GM18909 (cell line): ENCODE measurements around the gene SCOC.

Experiments used
- ATAC-seq: cut with Tn5 transposase; IDR thresholded peaks from one replicate; pipeline ENCODE4 v1.9.1; 2021; ENCODE audit warnings: mild to moderate bottlenecking; ENCODE audit not compliant: unreplicated experiment, poor library complexity

SCOC gene

DNA sequence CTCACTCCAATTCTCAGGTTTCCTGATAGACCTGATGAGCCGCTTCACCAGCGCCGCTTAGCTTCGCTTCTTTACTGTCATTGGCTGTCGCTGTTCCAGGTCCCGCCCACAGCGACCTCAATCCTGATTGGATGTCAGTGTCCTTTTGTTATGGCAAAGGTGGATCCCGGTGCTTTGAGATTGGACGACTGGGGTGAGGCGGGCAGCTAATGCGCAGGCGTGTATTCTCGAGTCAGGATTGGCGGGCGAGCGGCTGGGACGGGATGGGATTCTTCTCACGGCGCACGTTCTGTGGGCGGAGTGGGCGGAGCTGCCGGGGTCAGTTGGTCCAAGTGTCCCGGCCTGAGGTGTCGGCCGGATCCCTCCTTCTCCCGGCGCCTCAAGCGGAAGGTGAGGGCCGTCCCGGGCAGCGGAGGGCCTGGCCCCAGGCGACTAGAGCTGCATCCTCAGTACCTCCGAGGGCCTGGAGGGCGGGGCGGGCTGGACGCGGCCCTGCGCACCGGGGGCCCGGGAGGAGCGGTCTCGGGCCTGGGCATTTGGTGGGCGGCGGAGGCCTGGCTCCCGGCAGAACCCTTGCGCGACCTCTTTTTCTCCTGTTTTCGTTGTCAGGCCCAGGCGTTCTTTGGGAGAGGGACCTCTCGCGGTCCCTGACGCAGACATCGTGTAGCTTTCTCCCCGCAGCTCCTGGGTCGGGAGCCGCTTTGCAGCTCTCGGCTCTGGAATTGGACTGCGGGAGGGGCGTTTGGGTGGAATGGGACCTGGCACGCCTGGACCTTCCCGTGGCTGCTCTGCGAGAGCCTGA is at the start of gene SCOC:
SCOC (plus strand) TSS at position 319 of the 802 bp plus-strand sequence. CDS start 5,525 bp downstream, outside the sequence.
- peak; percentile 97 for ATAC-seq

DNA sequence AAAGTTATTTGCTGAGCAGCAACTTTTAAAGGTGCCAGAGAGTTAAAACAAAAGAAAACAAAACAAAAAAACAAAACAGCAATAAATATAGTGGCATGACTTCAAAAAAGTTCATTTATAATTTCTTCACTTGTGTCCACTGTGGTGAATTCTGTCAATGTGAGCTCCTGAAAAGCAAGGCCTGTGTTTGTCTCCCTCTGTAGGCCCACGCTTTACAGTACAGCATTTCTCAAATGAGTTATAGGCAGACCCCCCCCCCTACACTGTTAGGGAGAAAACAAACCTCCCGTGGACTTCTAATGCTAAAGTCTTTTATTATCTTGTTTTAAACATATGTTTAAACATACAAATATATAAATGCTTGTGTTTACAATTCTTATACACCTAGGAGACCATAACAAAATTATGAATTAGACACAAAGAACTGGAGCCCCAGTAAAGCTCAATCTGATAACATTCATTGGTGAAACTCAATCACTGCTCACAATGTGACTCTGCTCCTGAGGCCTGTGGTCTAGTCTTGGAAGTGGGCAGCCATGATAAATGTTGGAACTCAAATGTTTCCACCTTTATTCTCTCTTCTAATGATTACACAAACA is 47.0 kb upstream of the SCOC start:
- no peak for ATAC-seq

- no peak for ATAC-seq
Measured at GRCh38 chr4:140330311-140330900, 43.0 kb upstream of the SCOC start.

GRCh38 chr4:140331245-140331644 is 42.2 kb upstream of the SCOC start:
- no peak for ATAC-seq

DNA sequence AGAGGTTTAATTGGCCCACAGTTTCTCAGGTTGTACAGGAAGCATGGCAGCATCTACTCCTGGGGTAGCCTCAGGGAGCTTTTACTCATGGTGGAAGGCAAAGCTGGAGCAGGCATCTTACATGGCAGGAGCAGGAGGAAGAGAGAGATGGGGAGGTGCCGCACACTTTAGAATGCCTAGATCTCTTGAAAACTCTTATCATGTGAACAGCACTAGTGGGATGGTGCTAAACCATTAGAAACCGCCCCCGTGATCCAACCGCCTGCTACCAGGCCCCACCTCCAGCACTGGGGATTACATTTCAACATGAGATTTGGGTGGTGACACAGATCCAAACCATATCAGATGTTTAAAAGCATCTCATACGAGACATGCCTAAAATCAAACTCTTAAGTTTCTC is 41.6 kb upstream of the SCOC start:
- no peak for ATAC-seq

DNA sequence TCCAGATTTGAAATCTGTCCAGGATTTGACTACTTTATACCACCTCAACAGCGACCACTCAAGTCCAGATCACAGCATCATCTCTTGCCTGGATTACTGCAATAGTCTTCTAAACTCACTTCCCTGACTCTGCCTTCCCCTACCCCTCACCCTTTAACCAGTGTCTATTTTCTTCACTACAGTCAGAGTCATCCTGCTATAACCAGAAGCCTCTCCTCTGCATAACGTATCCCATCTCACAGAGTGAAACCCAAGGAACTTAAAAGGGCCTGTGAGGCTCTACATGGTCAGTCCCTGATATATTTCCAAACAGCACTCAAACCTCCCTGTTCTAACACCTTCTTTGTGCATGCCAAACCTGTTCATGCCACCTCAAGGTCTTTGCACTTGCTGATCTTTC is 40.7 kb upstream of the SCOC start:
- no peak for ATAC-seq

DNA sequence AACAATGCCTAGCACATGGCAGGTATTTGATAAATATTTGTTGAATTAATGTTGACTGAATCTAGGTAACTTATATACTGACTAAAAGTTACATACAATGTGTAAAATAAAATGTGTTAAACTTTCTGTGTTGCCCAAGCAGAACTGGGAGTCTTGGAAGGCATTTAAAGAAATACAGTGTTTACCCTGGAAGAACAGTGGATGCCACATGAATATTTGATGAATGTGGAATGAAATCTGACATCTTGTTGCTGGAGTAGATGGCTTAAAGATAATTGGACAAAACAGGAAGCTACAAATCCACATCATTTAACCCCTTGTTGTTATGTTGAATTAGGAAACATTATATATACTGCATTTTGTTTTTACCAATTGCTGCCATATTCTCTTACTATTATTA is 39.9 kb upstream of the SCOC start:
- ATAC-seq: no peak

GRCh38 chr4:140335076-140335475 is 38.4 kb upstream of the SCOC start:
- no peak for ATAC-seq

DNA sequence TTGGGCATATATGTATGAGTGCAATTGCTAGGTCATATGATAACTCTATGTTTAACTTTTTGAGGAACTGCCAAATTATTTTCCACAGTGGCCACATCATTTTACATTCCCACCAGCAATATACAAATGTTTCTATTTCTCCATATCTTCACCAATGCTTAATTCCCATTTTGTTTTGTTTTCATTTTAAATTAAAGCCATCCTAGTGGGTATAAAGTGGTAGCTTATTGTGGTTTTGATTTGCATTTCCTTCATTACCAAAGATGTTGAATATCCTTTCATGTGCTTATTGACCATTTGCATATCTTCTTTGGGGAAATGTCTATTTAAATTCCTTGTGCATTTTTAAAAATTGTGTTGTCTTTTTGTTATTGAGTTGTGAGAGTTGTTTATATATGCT is 36.7 kb upstream of the SCOC start:
- ATAC-seq: no peak

- no peak for ATAC-seq
Measured at GRCh38 chr4:140342620-140343019, 30.8 kb upstream of the SCOC start.

DNA sequence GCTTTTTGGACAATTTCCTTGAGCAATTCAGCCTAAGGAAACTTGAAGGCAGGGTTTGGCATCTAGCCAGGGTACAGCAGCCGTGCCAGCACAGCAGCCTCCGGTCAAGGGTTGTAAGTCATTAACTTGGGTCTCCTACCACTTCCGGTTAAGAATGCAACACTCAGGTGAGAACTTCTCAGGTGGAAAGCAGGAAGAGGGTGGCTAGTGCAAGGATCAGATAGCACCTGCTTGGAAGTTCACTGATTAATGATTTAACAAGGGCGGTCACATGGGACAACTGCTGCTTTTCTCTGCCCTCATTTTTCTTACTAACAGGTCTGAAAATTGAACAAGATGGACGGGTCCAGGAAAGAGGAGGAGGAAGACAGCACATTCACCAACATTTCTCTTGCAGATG is 30.1 kb upstream of the SCOC start:
- ATAC-seq: peak; percentile 98

- no peak for ATAC-seq
Measured at GRCh38 chr4:140344101-140344500, 29.3 kb upstream of the SCOC start.

DNA sequence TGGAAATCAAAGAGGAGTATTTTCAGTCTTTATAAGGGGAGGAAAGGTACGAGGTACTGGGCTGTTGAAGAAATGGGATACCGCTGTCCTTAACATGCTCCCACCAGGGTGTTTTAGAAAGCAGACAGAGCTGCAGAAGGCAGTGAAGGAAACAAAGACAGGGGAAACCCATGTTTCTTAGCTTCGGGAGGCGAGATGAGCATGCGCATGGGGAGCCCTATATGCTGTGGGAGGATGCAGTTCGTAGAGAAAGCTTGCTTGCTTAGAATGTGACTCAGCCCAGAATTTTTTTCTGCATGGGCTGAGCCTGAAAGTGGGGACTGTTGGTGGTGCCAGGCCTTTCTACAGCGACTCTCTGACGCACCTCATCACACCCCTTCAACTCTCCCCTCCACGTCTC is 28.8 kb upstream of the SCOC start:
- no peak for ATAC-seq

DNA sequence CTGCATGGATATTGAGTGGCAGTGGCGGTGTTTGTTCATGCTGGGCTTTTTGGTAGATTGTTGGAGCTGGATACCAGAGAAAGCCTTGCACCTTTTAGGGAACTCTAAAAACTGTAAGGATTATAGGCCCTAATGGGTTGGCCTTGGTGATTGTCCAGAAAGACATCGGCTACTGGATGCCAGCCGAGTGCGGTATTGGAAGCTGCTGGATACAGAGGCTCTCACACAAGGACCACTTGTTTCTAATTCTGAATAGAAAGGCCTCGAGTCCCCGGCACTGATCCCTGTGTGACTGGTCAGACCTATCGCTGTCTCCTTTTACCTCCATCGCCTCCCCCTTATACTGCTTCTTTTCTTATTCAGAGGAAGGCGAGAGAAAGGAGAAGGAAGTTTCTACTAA is 27.3 kb upstream of the SCOC start:
- ATAC-seq: no peak

DNA sequence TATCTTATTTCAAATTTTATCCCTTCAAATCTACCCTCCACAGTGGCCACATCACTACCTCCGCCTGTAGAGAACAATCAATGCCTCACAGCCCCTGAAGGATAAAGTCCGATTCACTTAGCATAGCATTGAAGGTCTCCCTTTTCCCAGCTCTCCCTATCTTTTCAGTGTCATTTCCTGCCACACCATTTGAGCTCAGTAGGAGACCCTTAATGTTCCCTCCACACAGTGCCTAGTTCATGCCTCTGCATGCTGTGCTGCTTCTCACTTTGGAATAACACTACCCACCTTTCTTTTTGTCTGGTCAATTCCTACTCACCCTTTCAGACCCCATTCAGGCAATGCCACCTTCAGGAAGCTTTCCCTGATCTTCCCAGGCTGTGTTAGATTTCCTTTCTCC is 23.6 kb upstream of the SCOC start:
- no peak for ATAC-seq

DNA sequence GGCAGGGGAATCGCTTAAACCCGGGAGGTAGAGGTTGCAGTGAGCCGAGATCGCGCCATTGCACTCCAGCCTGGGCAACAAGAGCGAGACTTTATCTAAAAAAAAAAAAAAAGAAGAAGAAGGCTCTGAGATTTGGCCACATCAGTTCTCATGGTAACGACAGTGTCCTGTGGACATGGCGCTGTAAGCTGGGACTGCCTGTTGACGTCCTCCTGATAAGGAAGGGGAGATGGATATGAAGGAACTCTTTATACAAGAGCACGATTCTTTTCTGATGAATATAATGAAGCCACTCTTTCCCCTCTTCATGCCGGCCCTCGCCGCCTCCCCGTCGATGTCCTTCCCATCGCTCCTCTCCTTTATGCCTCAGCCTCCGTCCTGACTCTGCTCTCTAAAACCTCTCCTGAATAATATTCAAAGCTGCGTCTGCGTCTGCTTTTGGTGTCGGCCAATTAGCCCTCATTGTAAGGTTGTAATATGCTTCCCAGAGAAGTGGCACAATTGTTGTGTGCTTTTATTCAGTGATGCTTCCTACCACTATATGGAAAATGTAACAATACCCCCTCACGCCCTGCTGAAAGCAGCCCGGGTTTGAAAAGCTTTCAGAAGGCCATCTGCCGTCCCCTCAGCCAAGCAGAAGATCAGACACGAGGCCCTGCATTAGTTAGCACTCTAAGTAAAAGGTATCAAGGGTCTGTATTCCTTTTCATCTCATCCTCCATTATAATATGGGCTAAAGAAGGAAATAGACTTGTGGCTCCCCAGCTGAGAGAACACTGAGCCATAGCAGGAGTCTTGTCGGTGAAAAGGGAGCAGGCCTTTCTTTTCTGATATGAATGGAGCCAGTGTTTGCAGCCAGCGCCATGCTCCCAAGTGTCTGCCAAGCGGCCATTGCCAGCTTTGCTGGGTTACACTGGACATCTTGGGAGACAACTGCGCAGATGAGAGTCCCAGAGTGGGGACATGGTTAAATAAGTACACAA is 22.1 kb upstream of the SCOC start:
- ATAC-seq: no peak

DNA sequence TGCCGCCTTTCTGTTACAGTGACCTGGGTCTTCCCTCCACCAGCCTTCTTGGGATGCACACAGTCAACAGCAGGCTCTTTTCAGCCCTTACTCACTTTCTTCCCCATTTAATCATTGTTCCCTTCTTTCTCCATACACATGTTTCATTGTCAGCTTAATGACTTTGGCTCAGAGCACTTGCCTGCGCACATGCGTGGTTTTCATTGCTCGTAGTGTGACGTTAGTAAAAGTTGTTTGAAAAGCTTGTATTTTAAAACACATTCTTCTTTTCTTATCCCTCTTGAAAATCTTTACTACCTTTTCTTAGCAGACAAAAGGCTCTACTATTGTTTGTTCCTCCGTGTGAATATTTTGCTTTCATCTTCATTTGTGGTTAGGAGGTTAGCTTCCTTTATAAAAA is 19.7 kb upstream of the SCOC start:
- no peak for ATAC-seq

- no peak for ATAC-seq
Measured at GRCh38 chr4:140355288-140355687, 18.2 kb upstream of the SCOC start.

GRCh38 chr4:140357868-140358267 is 15.6 kb upstream of the SCOC start:
- ATAC-seq: no peak

- ATAC-seq: no peak
Measured at GRCh38 chr4:140358281-140358680, 15.2 kb upstream of the SCOC start.
